B cell (primary cell): ENCODE results near the gene IL18R1. TPM values are rescaled to one million over a fixed set of nuclear protein-coding genes. Genes with fewer than 3 reads are reported as not detected.

ENCODE experiments used
- ATAC-seq: fragments of 200-7000 bp; cut with Tn5 transposase; one replicate; pipeline ENCODE4 v1.10.0; 2021; ENCODE audit warnings: low read depth, mild to moderate bottlenecking, moderate number of reproducible peaks, moderate library complexity
- CTCF ChIA-PET: fragments of 350-600 bp; sonication (Branson Sonifier 250); formaldehyde crosslinking; loops from one replicate; lab custom pipeline; 2021; ENCODE audit warnings: antibody characterized with exemption, inconsistent platforms; lab: Charles Lee
- POLR2A ChIA-PET: fragments of 350-600 bp; sonication (Branson Sonifier 250); formaldehyde crosslinking; loops from one replicate; lab custom pipeline; 2021; ENCODE audit warnings: antibody characterized with exemption; lab: Charles Lee
- DNase-seq: peaks from one replicate; pipeline ENCODE4 v3.0.0; 2013
- H2AFZ ChIP-seq: 2 replicates; pipeline ENCODE4 v1.6.1; 2012; ENCODE audit warnings: mild to moderate bottlenecking, low read depth, low read length; ENCODE audit not compliant: insufficient read depth, poor library complexity, severe bottlenecking
- H3K27ac ChIP-seq, 2 donors: 1 replicate in 1 of 2; 2 replicates in 1 of 2; pipeline ENCODE4 v1.5.1; 2012 to 2013; ENCODE audit warnings: low read length in 2 of 2, mild to moderate bottlenecking in 2 of 2, moderate library complexity in 1 of 2
- H3K27me3 ChIP-seq, 4 experiments: fragments of 200-600 bp in 1 of 4; sonication (generic) in 1 of 4; replicated peaks in 1 of 4; 1 replicate in 2 of 4; 2 replicates in 2 of 4; pipeline versions ENCODE4 v1.6.1 to v1.7.0; 2013 to 2016; ENCODE audit warnings: low read length in 3 of 4, mild to moderate bottlenecking in 2 of 4, mixed read lengths in 1 of 4, moderate library complexity in 1 of 4; ENCODE audit not compliant: insufficient read depth in 4 of 4, control insufficient read depth in 3 of 4; ENCODE audit errors: control extremely low read depth in 1 of 4
- H3K36me3 ChIP-seq, 2 experiments: replicated peaks in 1 of 2; 1 replicate in 1 of 2; 2 replicates in 1 of 2; pipeline versions ENCODE4 v1.6.1 to v1.7.1; 2013; ENCODE audit warnings: low read length in 1 of 2; ENCODE audit not compliant: insufficient read depth in 2 of 2, control insufficient read depth in 1 of 2; ENCODE audit errors: control extremely low read depth in 1 of 2, extremely low read depth in 1 of 2
- H3K4me1 ChIP-seq, 2 donors: fragments of 200-600 bp in 1 of 2; sonication (generic) in 1 of 2; 1 replicate in 1 of 2; 2 replicates in 1 of 2; pipeline versions ENCODE4 v1.5.1 to v1.6.1; 2013 to 2017; ENCODE audit warnings: low read length in 2 of 2; ENCODE audit not compliant: control insufficient read depth in 2 of 2, insufficient read depth in 2 of 2
- H3K4me2 ChIP-seq: replicated peaks from 2 replicates; pipeline ENCODE3; 2012; ENCODE audit warnings: mild to moderate bottlenecking, low read depth, low read length; ENCODE audit not compliant: poor library complexity, severe bottlenecking
- H3K4me3 ChIP-seq, 5 experiments: fragments of 200-600 bp in 1 of 5; sonication (generic) in 1 of 5; 1 replicate in 3 of 5; 2 replicates in 2 of 5; pipeline versions ENCODE4 v1.5.1 to v1.7.0; 2011 to 2016; ENCODE audit warnings: low read length in 4 of 5, mild to moderate bottlenecking in 4 of 5, low read depth in 2 of 5, control low read depth in 1 of 5, moderate library complexity in 1 of 5; ENCODE audit not compliant: insufficient read depth in 1 of 5; ENCODE audit errors: control extremely low read depth in 1 of 5, extremely low read depth in 1 of 5
- H3K79me2 ChIP-seq: fragments of 200-600 bp; sonication (generic); one replicate; pipeline ENCODE4 v1.6.0; 2016; ENCODE audit warnings: low read length; ENCODE audit not compliant: control insufficient read depth, insufficient read depth
- H3K9ac ChIP-seq: fragments of 200-600 bp; sonication (generic); 2 replicates; pipeline ENCODE4 v1.6.1; 2017; ENCODE audit warnings: mild to moderate bottlenecking, low read length, moderate library complexity
- H3K9me3 ChIP-seq, 3 donors: one replicate each; pipeline versions ENCODE4 v1.6.1 to v1.7.1; 2013; ENCODE audit warnings: low read length in 2 of 3; ENCODE audit not compliant: control insufficient read depth in 2 of 3, insufficient read depth in 1 of 3; ENCODE audit errors: control extremely low read depth in 1 of 3
- H4K20me1 ChIP-seq: 2 replicates; pipeline ENCODE4 v1.6.0; 2012; ENCODE audit warnings: mild to moderate bottlenecking, low read length; ENCODE audit not compliant: insufficient read depth, control insufficient read depth, poor library complexity, severe bottlenecking
- H3K27ac Mint-ChIP-seq: one replicate; pipeline ENCODE4 v1.8.0; 2021; ENCODE audit warnings: mixed read lengths
- H3K27me3 Mint-ChIP-seq: one replicate; pipeline ENCODE4 v1.8.0; 2021; ENCODE audit warnings: mixed read lengths
- H3K4me1 Mint-ChIP-seq: one replicate; pipeline ENCODE4 v1.8.0; 2021; ENCODE audit warnings: mixed read lengths
- H3K4me3 Mint-ChIP-seq: one replicate; pipeline ENCODE4 v1.8.0; 2021; ENCODE audit warnings: mixed read lengths
- H3K9me3 Mint-ChIP-seq: one replicate; pipeline ENCODE4 v1.8.0; 2022; ENCODE audit warnings: mixed read lengths; ENCODE audit not compliant: insufficient read depth
- EZH2 ChIP-seq: IDR thresholded peaks from 2 replicates; pipeline ENCODE4 v1.6.1; 2012; ENCODE audit warnings: borderline replicate concordance, low read depth, mild to moderate bottlenecking, moderate library complexity, low read length; ENCODE audit not compliant: insufficient read depth, poor library complexity, severe bottlenecking
- WGBS: methylation state at CpG from one replicate; pipeline ENCODE4 v1.1.5; 2013; ENCODE audit warnings: missing lambda C conversion rate; ENCODE audit not compliant: insufficient coverage; 5-methylcytosine and 5-hydroxymethylcytosine counted together
- intact Hi-C: fragments of 100-400 bp; cut with micrococcal nuclease; formaldehyde crosslinking; loops from one replicate; pipeline ENCODE4 v1.10.0; 2022
- polyA plus RNA-seq: library from polyadenylated mRNA; depleted of rRNA; stranded (reverse); fragments of >200 nt; gene quantifications from 2 replicates; pipeline ENCODE4 v1.2.3, GENCODE V29; 2012
- total RNA-seq, 2 donors: library from RNA; stranded (reverse); fragments of 120-200 nt in 1 of 2; gene quantifications; 1 replicate in 1 of 2; 2 replicates in 1 of 2; pipeline versions ENCODE4 v1.2.3 to v1.2.4, GENCODE V29; 2013 to 2022
- TF ChIP-seq, protein P1 (sequence below): fragments of 200-600 bp; IDR thresholded peaks from one replicate; pipeline ENCODE4 v1.8.0; 2022; ENCODE audit warnings: antibody characterized with exemption, mild to moderate bottlenecking

IL18R1 gene
- total and polyA plus RNA-seq, 2 donors (not counting 1 experiment from before 2014, with no cell fraction given) = 1.1 TPM

DNA sequence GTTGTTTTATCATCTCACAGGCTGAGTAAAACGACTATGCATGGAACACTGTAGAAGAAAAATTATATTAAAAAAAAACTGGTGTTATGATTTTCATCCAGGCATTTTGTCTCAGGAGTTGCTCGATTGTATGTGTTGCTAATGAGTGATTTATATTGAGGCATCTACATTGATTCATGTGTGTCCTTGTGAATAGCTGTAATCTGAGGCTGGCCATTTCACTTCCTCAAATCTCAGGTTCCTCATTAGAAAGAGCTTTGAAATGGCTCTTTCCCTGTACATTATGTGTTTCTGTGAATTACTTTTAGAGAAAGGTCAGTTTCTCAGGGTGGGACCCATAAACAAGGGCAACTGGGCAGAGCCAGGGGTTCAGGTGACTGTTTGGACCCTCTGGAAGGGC lies 2.3 kb downstream of the IL18R1 start:
- no peaks in the 10 kb centered on the region for H3K27me3 Mint-ChIP-seq
- no peaks in the 10 kb centered on the region for H3K9me3 ChIP-seq
- H3K27ac ChIP-seq = no peak overlapping the region
- CTCF ChIA-PET = interaction anchor here (0.8 to 2.6 kb wide), 2 partner anchors 86 to 118 kb away, joined by 3 to 9 read pairs; no protein-coding TSS in a partner anchor
- no peaks in the 10 kb centered on the region for H3K79me2 ChIP-seq
- H3K9ac ChIP-seq = no peak overlapping the region
- no peak for TF ChIP-seq EZH2
- TF ChIP-seq, protein P1, sequence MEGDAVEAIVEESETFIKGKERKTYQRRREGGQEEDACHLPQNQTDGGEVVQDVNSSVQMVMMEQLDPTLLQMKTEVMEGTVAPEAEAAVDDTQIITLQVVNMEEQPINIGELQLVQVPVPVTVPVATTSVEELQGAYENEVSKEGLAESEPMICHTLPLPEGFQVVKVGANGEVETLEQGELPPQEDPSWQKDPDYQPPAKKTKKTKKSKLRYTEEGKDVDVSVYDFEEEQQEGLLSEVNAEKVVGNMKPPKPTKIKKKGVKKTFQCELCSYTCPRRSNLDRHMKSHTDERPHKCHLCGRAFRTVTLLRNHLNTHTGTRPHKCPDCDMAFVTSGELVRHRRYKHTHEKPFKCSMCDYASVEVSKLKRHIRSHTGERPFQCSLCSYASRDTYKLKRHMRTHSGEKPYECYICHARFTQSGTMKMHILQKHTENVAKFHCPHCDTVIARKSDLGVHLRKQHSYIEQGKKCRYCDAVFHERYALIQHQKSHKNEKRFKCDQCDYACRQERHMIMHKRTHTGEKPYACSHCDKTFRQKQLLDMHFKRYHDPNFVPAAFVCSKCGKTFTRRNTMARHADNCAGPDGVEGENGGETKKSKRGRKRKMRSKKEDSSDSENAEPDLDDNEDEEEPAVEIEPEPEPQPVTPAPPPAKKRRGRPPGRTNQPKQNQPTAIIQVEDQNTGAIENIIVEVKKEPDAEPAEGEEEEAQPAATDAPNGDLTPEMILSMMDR = no peak
- DNase-seq (peak; percentile 52), ATAC-seq (no peak)
- H3K4me2 ChIP-seq = peak overlapping the region; percentile 5
- no peaks in the 10 kb centered on the region for H4K20me1 ChIP-seq
- H2AFZ ChIP-seq = no peak overlapping the region
- H3K36me3 ChIP-seq = no peaks in the 10 kb centered on the region
- no peak overlapping the region for H3K27ac Mint-ChIP-seq
- intact Hi-C loops = loop anchor here (5.0 kb wide), 3 partner anchors 64 to 106 kb away; partner anchors contain the start of gene IL18RAP
- H3K4me3 ChIP-seq = no peak overlapping the region
- H3K4me1 ChIP-seq = peaks cover 9 to 23% of the 10 kb centered on the region in 2 donors
- H3K4me1 Mint-ChIP-seq = peaks cover 23% of the 10 kb centered on the region
- no CpG with 5 or more reads among the region's 2 CpGs for WGBS
- no peaks in the 10 kb centered on the region for H3K9me3 Mint-ChIP-seq
- no peaks in the 10 kb centered on the region for H3K27me3 ChIP-seq
- peak overlapping the region; percentile 27 for H3K4me3 Mint-ChIP-seq
- POLR2A ChIA-PET = interaction anchor here (0.7 kb wide), 1 partner anchor 284 kb away, joined by 3 read pairs; no protein-coding TSS in a partner anchor

DNA sequence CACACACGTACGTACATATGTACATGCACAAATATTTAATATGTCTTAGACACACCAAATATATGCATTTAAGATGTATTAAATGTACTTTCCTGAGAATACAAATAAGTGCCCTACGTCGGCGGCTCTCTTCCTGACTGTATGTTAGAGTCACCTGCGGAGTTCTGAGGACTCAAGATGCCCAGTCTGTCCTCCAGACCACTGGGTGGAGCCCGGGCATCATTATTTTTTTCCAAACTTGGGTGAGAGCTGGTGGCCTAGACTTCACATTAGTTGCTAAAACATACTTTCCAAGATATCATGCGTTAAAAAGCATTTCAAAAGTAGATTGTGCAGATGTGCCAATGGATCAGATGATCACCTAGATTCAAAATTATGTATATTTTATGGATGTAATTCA lies 2.9 kb downstream of the IL18R1 start:
- Mint-ChIP-seq H3K27ac (no peak overlapping the region), H3K4me1 (peaks cover 23% of the 10 kb centered on the region), H3K9me3 (no peaks in the 10 kb centered on the region), H3K27me3 (no peaks in the 10 kb centered on the region), H3K4me3 (no peak overlapping the region)
- TF ChIP-seq, protein P1 = no peak
- no peak for TF ChIP-seq EZH2
- Histone ChIP-seq H3K27ac (no peak overlapping the region), H3K79me2 (no peaks in the 10 kb centered on the region), H3K9ac (no peak overlapping the region), H3K4me3 (no peak overlapping the region), H3K4me2 (no peak overlapping the region), H2AFZ (no peak overlapping the region), H3K4me1 (peaks cover 9 to 23% of the 10 kb centered on the region in 2 donors), H3K27me3 (no peaks in the 10 kb centered on the region), H3K36me3 (no peaks in the 10 kb centered on the region), H4K20me1 (no peaks in the 10 kb centered on the region), H3K9me3 (no peaks in the 10 kb centered on the region)
- intact Hi-C loops = loop anchor here (5.0 kb wide), 3 partner anchors 64 to 106 kb away; partner anchors contain the start of gene IL18RAP
- ChIA-PET CTCF (interaction anchor here (2.6 kb wide), 1 partner anchor 85 kb away, joined by 9 read pairs; no protein-coding TSS in a partner anchor), POLR2A (no interaction called here)
- no peak for DNase-seq
- ATAC-seq = no peak
- no CpG with 5 or more reads among the region's 8 CpGs for WGBS
